HG03457 (cell line): ENCODE data around the gene CDO1.

Source experiments
- ATAC-seq: cut with Tn5 transposase; IDR thresholded peaks from one replicate; pipeline ENCODE4 v1.9.1; 2021; ENCODE audit warnings: moderate number of reproducible peaks; ENCODE audit not compliant: unreplicated experiment

CDO1 gene

GRCh38 chr5:115795700-115796099 lies 20.8 kb downstream of the CDO1 start:
- ATAC-seq = no peak

- no peak for ATAC-seq
Measured at GRCh38 chr5:115788440-115788839, 28.0 kb downstream of the CDO1 start.

GRCh38 chr5:115787426-115787825 lies 29.0 kb downstream of the CDO1 start:
- no peak for ATAC-seq

- ATAC-seq = no peak
Measured at GRCh38 chr5:115785381-115786065, 30.9 kb downstream of the CDO1 start.

GRCh38 chr5:115778417-115778816 lies 38.0 kb downstream of the CDO1 start:
- no peak for ATAC-seq

GRCh38 chr5:115776989-115777388 lies 39.5 kb downstream of the CDO1 start:
- no peak for ATAC-seq

GRCh38 chr5:115775999-115776398 lies 40.5 kb downstream of the CDO1 start:
- ATAC-seq = no peak

- ATAC-seq = no peak
Measured at GRCh38 chr5:115774684-115775083, 41.8 kb downstream of the CDO1 start.

GRCh38 chr5:115772731-115773475 lies 43.6 kb downstream of the CDO1 start:
- ATAC-seq = no peak

GRCh38 chr5:115770466-115770865 lies 46.0 kb downstream of the CDO1 start:
- ATAC-seq = no peak

- ATAC-seq = no peak
Measured at GRCh38 chr5:115767424-115767823, 49.0 kb downstream of the CDO1 start.

- ATAC-seq = no peak
Measured at GRCh38 chr5:115766608-115767007, 49.9 kb downstream of the CDO1 start.

GRCh38 chr5:115758356-115758755 lies 58.1 kb downstream of the CDO1 start:
- no peak for ATAC-seq

- ATAC-seq = no peak
Measured at GRCh38 chr5:115755675-115756074, 60.8 kb downstream of the CDO1 start.
